HL-60 (cell line): ENCODE results near the gene TUBGCP2.

Experiments
- POLR2AphosphoS5 ChIP-seq: IDR thresholded peaks from 2 replicates; pipeline ENCODE4 v1.6.1; 2012; ENCODE audit warnings: low read depth
- TF ChIP-seq, protein P1 (sequence below): IDR thresholded peaks from one replicate; pipeline ENCODE4 v1.5.1; 2011; ENCODE audit warnings: low read length, control low read depth, inconsistent platforms; ENCODE audit not compliant: insufficient read depth

DNA sequence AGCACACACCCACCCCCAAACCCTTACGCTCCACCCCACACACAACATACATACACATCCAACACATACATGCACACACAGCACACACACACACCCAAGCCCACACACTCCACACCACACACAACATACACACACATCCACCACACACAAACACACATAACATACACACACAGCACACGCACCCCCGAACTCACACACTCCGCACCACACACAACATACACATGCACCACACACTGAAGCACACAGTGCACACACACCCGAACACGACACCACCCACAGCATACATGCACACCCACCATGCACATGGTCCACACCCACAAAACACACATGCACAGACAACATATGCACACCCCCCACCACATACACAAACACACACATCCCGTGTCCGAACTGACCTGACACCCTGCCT, 40.5 kb upstream of the TUBGCP2 start:
- TF ChIP-seq, protein P1, sequence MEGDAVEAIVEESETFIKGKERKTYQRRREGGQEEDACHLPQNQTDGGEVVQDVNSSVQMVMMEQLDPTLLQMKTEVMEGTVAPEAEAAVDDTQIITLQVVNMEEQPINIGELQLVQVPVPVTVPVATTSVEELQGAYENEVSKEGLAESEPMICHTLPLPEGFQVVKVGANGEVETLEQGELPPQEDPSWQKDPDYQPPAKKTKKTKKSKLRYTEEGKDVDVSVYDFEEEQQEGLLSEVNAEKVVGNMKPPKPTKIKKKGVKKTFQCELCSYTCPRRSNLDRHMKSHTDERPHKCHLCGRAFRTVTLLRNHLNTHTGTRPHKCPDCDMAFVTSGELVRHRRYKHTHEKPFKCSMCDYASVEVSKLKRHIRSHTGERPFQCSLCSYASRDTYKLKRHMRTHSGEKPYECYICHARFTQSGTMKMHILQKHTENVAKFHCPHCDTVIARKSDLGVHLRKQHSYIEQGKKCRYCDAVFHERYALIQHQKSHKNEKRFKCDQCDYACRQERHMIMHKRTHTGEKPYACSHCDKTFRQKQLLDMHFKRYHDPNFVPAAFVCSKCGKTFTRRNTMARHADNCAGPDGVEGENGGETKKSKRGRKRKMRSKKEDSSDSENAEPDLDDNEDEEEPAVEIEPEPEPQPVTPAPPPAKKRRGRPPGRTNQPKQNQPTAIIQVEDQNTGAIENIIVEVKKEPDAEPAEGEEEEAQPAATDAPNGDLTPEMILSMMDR = no peak
- no peak for TF ChIP-seq POLR2AphosphoS5
